ENCODE measurements around the gene CACTIN. TPM values are rescaled to one million over a fixed set of nuclear protein-coding genes. Genes with fewer than 3 reads are reported as not detected.
"Not testable (repeated sequence)": the region's sequence is repeated elsewhere in the genome, so short reads cannot be mapped to it uniquely, and the experiment has no call there.

CACTIN gene
- total RNA-seq, 2 donors from 2014 or later, result 16.9 to 20.0 TPM

GRCh38 chr19:3636506-3636905 is 9.9 kb upstream of the CACTIN start:
- intact Hi-C loops (cut with DNase I, micrococcal nuclease), result no loop called here
- no peak for ATAC-seq
- no peak for DNase-seq

GRCh38 chr19:3634496-3635045 is 8.0 kb upstream of the CACTIN start:
- ATAC-seq (no peak), DNase-seq (no peak)
- intact Hi-C loops (cut with DNase I, micrococcal nuclease), result no loop called here

- no peak for ATAC-seq
- intact Hi-C loops (cut with DNase I, micrococcal nuclease), result no loop called here
Measured at GRCh38 chr19:3633559-3633988, 7.0 kb upstream of the CACTIN start.

GRCh38 chr19:3632739-3633558 is 6.4 kb upstream of the CACTIN start:
- no peak for ATAC-seq

More at GRCh38 chr19:3633559-3633988, 7.0 kb upstream of the CACTIN start:
- DNase-seq, result no peak

GRCh38 chr19:3632098-3632497 is 5.5 kb upstream of the CACTIN start:
- intact Hi-C loops (cut with DNase I, micrococcal nuclease), result no loop called here
- DNase-seq (no peak), ATAC-seq (no peak)

More at GRCh38 chr19:3632739-3633558, 6.4 kb upstream of the CACTIN start:
- no peak for DNase-seq
- intact Hi-C loops (cut with DNase I, micrococcal nuclease), result no loop called here

GRCh38 chr19:3631053-3631861 is 4.7 kb upstream of the CACTIN start:
- intact Hi-C loops (cut with DNase I, micrococcal nuclease), result no loop called here
- ATAC-seq, result no peak
- DNase-seq, result no peak

GRCh38 chr19:3628766-3629165 is 2.2 kb upstream of the CACTIN start:
- ATAC-seq; DNase-seq; intact Hi-C loops (cut with DNase I, micrococcal nuclease): not testable (repeated sequence)

GRCh38 chr19:3627351-3627723 is 747 bp upstream of the CACTIN start:
- ATAC-seq (no peak), DNase-seq (no peak)
- intact Hi-C loops (cut with DNase I, micrococcal nuclease), result no loop called here

- DNase-seq, result no peak
- peak; percentile 12 for ATAC-seq
- intact Hi-C loops (cut with DNase I, micrococcal nuclease), result no loop called here
Measured at GRCh38 chr19:3625996-3626472, 556 bp downstream of the CACTIN start.

- intact Hi-C loops (cut with DNase I, micrococcal nuclease), result loop anchor here in 1 of 2 donors (5.0 kb wide), 1 partner anchor 76 kb away; no protein-coding TSS in a partner anchor
- DNase-seq (no peak), ATAC-seq (no peak)
Measured at GRCh38 chr19:3623716-3624115, 2.9 kb downstream of the CACTIN start.

- ATAC-seq (no peak), DNase-seq (no peak)
- intact Hi-C loops (cut with DNase I, micrococcal nuclease), result loop anchor here in 1 of 2 donors (5.0 kb wide), 1 partner anchor 75 kb away; no protein-coding TSS in a partner anchor
Measured at GRCh38 chr19:3622224-3622623, 4.4 kb downstream of the CACTIN start.

- no peak for ATAC-seq
- no peak for DNase-seq
- intact Hi-C loops (cut with DNase I, micrococcal nuclease), result loop anchor here in 1 of 2 donors (5.0 kb wide), 1 partner anchor 74 kb away; no protein-coding TSS in a partner anchor
Measured at GRCh38 chr19:3621689-3622088, 4.9 kb downstream of the CACTIN start.

GRCh38 chr19:3620817-3621547 is 5.6 kb downstream of the CACTIN start:
- ATAC-seq (no peak), DNase-seq (no peak)
- intact Hi-C loops (cut with DNase I, micrococcal nuclease), result loop anchor here in 1 of 2 donors (5.0 kb wide), 1 partner anchor 74 kb away; no protein-coding TSS in a partner anchor

GRCh38 chr19:3620145-3620816 is 6.3 kb downstream of the CACTIN start:
- no peak for DNase-seq
- ATAC-seq, result no peak
- intact Hi-C loops (cut with DNase I, micrococcal nuclease), result loop anchor here in 1 of 2 donors (5.0 kb wide), 1 partner anchor 73 kb away; no protein-coding TSS in a partner anchor

GRCh38 chr19:3619631-3620012 is 7.0 kb downstream of the CACTIN start:
- DNase-seq (no peak), ATAC-seq (no peak)
- intact Hi-C loops (cut with DNase I, micrococcal nuclease), result loop anchor here (5.0 kb wide), 1 partner anchor 72 kb away; no protein-coding TSS in a partner anchor

- DNase-seq (no peak), ATAC-seq (no peak)
- intact Hi-C loops (cut with DNase I, micrococcal nuclease), result loop anchor here in 1 of 2 donors (5.0 kb wide), 1 partner anchor 72 kb away; no protein-coding TSS in a partner anchor
Measured at GRCh38 chr19:3618811-3619630, 7.6 kb downstream of the CACTIN start.

Data from left colon (tissue), 2 donors.